GM21619 (cell line): ENCODE data around the gene ARHGEF17.

Experiments used
- ATAC-seq: cut with Tn5 transposase; IDR thresholded peaks from one replicate; pipeline ENCODE4 v1.9.1; 2021; ENCODE audit not compliant: unreplicated experiment

ARHGEF17 gene

DNA sequence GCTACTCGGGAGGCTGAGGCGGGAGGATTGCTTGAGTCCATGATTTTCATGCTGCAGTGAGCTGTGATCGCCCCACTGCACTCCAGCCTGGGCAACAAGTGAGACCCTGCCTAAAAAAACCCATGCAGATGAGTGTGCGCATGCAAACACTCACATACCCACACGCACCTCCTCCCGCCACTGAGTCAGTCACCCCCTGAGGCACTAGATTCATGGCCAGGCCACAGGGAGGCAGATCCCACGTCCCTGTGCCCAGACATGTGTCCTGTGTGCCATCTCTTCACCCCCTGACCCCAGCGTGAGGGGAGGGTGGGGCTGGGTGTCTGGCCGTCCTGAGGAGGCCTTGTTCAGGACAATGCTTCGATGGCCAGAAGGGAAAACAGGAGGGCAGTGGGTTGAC lies 83.6 kb downstream of the ARHGEF17 start:
- ATAC-seq: no peak

GRCh38 chr11:73392108-73393010 lies 84.3 kb downstream of the ARHGEF17 start:
- ATAC-seq: no peak

DNA sequence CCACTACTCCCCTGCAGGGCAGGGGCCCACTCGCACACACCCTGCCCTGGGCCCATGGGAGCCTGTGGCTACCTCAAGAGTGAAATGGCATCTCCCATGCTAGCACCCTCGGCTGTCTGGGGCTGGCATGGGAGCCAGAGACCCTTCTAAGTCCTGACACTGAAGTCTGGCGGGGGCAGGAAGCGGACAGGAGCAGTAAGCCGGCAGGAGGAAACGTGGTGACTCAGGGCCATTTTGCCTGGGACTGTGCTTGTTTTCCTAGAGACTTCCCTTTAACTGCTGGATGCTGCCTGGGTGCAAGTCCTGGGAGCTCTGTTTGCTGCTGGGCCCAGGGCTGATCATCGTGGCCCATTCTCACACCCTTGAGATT lies 84.9 kb downstream of the ARHGEF17 start:
- ATAC-seq: no peak

DNA sequence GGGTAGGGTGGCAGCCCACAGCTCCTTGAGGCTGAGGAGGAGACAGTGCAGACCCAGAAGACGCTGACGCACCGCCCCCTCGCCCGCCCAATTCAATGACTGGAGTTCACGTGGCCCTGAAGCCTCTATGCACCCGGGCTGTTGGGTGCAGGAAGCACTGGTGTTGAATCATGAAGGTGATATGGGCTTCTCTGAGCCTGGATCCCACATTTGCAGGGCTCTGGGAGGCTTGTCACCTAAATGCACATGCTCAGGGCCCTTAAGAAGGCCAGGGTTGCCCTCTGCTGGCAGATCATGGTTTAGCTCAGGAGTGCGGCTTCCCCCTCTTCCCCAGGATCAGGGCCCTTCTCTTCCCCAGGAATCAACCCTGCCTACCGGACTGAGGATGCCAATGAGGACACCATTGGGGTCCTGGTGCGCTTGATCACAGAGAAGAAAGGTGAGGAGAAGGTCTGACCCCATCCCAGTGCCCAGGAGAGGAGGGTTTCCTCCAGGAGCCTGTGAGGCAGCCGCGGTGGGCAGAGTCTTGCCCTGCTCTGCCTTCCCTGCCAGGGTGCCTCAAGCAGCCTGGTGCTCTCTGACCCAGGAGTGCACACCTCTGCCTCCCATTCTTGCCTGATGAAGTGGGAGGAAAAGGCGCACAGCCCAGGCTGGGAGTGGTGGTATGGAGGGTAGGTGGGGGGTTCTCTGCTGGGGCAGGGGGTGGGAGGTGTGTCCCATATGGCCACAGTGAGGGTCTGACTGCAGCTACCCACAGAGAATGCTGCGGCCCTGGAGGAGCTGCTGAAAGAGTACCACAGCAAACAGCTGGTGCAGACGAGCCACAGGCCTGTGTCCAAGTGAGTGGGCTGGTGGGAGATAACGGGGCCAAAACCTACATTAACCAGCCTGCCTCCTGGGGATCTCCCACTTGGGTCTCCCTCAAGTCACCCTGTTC lies 85.7 kb downstream of the ARHGEF17 start:
- no peak for ATAC-seq

GRCh38 chr11:73394416-73395296 lies 86.6 kb downstream of the ARHGEF17 start:
- ATAC-seq: no peak

GRCh38 chr11:73395297-73396208 lies 87.5 kb downstream of the ARHGEF17 start:
- no peak for ATAC-seq

DNA sequence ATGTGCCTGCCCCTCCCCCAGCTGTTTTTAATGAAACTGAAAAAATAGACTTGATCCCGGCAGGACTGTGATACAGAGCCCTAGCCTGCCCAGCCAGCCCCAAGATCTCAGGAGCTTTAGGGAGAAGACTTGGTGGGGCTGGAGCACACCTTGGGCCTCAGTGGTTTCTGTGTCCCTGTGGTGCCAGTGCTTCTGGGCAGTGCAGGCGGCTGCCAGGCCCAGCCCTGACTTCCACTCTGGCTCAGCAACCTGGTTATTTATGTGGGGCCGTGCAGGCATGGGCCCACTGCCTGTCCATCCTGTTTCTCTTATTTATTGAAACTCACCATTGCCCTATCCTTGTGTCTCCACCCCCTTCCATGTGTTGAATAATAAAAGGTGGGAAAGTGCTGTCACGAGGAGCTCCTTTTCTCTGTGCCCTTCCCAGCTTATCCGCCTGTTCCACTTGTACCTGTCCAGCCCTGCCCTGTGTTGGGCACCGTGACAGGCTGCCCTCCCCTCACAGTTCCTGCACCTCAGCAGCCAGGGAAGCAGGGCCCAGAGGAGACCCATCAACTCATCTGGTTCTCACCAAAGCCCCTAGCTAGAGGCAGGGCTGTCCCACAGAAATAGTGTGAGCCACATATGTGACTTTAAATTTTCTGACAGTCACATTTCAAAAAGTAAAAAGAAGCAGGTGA lies 88.3 kb downstream of the ARHGEF17 start:
- no peak for ATAC-seq

DNA sequence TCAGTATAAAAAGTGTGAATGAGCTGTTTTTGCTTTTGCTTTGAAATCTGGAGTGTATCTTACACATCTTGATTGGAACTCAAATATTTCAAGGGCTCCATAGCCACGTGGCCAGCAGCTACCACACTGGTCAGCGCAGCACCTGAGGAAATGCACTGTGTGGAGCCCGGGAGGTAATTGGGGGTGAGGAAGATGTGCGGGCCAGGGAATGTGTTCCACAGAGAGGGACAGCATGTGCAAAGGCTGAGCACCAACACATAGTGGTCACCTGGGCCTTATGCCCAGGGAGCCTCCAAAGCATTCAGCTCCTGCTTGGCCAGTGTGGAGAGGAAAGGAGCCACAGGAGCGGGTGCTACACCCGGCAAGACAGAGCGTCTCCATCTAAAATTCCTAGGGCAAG lies 88.9 kb downstream of the ARHGEF17 start:
- no peak for ATAC-seq

GRCh38 chr11:73397468-73398131 lies 89.5 kb downstream of the ARHGEF17 start:
- ATAC-seq: no peak

DNA sequence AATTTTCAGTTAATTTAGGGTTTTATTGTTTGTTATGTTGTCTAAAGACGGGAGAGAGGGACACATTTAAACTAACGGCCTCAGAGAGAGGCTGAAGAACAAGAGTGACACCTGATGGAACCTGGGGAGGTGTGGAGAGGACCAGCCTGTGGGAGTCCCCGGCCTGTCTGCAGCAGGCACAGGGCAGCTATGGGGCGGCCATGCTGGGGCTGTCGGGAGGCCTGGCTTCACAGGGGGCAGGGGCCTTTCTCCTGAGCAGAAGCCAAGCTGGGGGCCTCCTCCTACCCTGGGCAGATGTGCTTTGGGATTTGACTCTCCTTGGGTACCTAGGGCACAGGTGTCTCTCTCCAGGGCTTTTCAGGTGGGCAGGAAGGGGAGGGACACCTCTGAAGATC lies 90.1 kb downstream of the ARHGEF17 start:
- ATAC-seq: no peak

- no peak for ATAC-seq
Observed at GRCh38 chr11:73398721-73399120, 90.6 kb downstream of the ARHGEF17 start.

- no peak for ATAC-seq
Observed at GRCh38 chr11:73399159-73399590, 91.1 kb downstream of the ARHGEF17 start.

DNA sequence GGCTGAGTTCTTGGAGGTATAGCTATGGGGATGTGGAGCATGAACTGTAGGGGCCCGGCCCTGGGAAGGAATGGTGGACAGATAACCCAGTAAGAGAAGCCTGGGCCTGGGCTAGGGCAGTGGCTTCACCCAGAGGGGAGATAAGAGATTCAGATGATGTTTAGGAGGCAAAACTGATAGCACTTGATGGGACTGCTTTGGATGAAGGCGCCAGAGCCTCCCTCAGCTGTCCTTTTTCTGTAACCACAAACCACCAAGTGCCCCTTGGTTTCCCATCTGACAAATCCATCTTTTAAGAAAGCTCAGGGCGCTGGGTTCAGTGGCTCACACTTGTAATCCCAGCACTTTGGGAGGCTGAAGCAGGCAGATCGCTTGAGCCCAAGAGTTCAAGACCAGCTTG lies 91.6 kb downstream of the ARHGEF17 start:
- no peak for ATAC-seq

GRCh38 chr11:73400293-73400692 lies 92.2 kb downstream of the ARHGEF17 start:
- no peak for ATAC-seq

DNA sequence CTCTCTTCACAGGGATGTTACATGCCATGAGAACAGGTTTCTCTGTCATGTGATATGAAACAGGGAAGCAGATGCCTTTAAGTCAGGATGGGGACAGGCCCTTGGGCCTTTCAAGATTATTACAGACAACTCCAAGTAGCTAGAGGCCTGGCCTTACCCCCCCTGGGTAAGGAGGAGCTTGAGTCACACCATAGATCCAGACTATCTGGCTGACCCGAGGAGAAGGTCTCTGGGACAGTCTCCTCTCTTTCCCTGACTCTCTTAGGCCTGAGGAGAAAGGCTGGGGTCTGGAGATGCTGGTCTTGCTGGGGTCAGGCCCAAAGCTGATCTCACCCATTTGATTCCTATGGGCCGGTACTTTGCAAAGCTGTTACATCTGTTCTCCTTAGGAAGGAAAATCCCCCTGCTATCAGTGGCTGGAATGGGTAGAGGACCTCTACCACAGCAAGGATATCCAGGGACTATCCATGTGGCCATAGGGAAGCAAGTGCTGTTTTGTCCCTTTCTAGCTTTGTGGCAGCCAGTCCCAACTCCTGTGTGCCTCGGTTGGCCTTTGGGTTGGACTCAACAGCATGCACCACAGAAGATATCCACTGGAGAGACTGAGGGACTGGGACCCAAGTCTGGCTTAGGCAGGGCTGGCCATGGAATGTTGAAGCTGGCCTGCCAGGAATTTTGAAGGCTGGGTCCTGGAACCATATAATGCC lies 93.3 kb downstream of the ARHGEF17 start:
- ATAC-seq: no peak

- no peak for ATAC-seq
Observed at GRCh38 chr11:73401924-73402833, 94.1 kb downstream of the ARHGEF17 start.

DNA sequence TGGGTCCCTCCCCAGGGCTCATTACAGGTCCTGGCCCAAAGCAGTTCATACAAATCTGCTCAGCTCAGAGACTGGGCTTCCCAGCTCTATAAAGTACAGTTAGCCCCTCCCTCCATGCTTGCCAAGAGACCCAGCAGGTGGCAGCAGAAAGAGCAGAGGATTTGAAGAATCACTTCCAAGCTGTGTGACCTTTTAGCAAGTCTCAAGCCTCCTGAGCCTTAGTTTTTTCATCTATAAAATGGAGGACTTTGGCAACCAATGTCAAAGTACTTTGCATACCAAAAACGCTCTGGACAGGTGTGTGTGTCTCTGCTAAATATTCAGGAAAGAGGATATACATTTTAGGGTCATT lies 94.7 kb downstream of the ARHGEF17 start:
- no peak for ATAC-seq
